Mesothelial cell of epicardium (in vitro differentiated cells): ENCODE results near the gene CEP112. TPM values are rescaled to one million over a fixed set of nuclear protein-coding genes. Genes with fewer than 3 reads are reported as not detected.

ENCODE experiments used
- DNase-seq, 2 experiments: peaks; one replicate each; pipeline ENCODE4 v3.0.0; 2021; ENCODE audit warnings: low spot score in 2 of 2; ENCODE audit not compliant: unreplicated experiment in 2 of 2
- H3K27ac Mint-ChIP-seq: 2 replicates; pipeline ENCODE4 v1.8.0; 2021; ENCODE audit warnings: mixed read lengths
- H3K27me3 Mint-ChIP-seq: 2 replicates; pipeline ENCODE4 v1.8.0; 2021; ENCODE audit warnings: low read depth, mixed read lengths
- H3K36me3 Mint-ChIP-seq: 2 replicates; pipeline ENCODE4 v1.8.0; 2021; ENCODE audit warnings: mixed read lengths
- H3K4me1 Mint-ChIP-seq: 2 replicates; pipeline ENCODE4 v1.8.0; 2021; ENCODE audit warnings: mixed read lengths
- H3K4me3 Mint-ChIP-seq: 2 replicates; pipeline ENCODE4 v1.8.0; 2021; ENCODE audit warnings: mild to moderate bottlenecking, moderate library complexity, mixed read lengths
- H3K9me3 Mint-ChIP-seq: 2 replicates; pipeline ENCODE4 v1.8.0; 2021; ENCODE audit warnings: mixed read lengths
- total RNA-seq: library from RNA; stranded (reverse); gene quantifications from 3 replicates; pipeline ENCODE4 v1.2.1, GENCODE V29; 2021
- TF ChIP-seq, protein P1 (sequence below): fragments of 200-600 bp; sonication (generic); IDR thresholded peaks from one replicate; pipeline ENCODE4 v1.5.0; 2021; ENCODE audit warnings: antibody characterized with exemption; ENCODE audit not compliant: unreplicated experiment

CEP112 gene
- total RNA-seq, 1 donor from 2014 or later, result 24.0 TPM

DNA sequence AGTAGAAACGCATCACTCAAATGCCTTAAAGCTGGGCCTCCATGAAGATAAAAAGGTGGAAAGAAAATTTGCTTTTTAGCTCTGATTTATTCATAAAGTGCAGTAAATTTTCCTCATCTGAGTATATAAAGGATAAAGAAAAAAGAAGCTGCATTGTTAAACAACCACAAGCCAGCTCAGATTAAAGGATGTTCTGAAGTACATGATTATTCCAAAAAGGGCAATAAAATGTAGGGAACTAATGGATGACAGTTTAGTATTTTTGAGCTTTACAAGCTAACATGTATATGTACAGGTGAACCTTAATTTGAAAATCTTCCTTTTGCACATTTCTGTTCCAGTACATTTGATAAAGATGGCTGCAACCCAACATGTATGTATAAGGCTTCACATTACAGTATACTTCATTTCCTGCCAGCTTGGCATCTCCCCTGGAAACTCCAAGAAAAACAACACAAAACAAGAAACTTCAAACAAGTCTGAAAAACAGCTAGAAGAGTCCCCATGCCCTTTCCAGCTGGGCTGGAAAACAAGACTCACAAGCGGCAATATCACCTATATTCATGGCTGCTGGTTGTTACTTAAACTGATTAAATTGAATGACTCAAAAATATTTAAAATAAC is 225.7 kb downstream of the CEP112 start:
- no peak overlapping the region for H3K4me3 Mint-ChIP-seq
- peak overlapping the region; percentile 49 for H3K27ac Mint-ChIP-seq
- DNase-seq, result no peak
- no peaks in the 10 kb centered on the region for H3K27me3 Mint-ChIP-seq
- H3K4me1 Mint-ChIP-seq, result peaks cover 8% of the 10 kb centered on the region
- TF ChIP-seq, protein P1, sequence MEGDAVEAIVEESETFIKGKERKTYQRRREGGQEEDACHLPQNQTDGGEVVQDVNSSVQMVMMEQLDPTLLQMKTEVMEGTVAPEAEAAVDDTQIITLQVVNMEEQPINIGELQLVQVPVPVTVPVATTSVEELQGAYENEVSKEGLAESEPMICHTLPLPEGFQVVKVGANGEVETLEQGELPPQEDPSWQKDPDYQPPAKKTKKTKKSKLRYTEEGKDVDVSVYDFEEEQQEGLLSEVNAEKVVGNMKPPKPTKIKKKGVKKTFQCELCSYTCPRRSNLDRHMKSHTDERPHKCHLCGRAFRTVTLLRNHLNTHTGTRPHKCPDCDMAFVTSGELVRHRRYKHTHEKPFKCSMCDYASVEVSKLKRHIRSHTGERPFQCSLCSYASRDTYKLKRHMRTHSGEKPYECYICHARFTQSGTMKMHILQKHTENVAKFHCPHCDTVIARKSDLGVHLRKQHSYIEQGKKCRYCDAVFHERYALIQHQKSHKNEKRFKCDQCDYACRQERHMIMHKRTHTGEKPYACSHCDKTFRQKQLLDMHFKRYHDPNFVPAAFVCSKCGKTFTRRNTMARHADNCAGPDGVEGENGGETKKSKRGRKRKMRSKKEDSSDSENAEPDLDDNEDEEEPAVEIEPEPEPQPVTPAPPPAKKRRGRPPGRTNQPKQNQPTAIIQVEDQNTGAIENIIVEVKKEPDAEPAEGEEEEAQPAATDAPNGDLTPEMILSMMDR, result no peak
- H3K9me3 Mint-ChIP-seq, result peaks cover 12% of the 10 kb centered on the region
- H3K36me3 Mint-ChIP-seq, result peaks cover 6% of the 10 kb centered on the region

DNA sequence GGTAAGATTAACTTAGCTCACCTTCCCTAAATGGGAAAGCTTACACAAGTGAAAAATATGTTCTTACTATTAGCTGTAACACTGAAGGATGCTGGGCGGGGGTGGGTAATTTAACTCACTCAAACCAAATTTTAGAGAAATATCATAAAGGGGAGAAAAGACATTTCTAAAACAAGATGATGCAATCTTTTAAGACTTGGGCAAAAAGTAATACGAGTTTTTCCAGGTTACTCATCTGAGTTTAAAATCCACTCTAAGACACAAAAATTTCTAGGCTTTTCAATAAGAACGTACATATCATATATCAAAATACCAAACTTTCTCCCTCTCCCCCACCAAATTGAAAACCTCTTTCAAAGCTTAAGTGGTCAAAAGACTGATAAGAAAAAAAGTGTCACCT is 228.8 kb downstream of the CEP112 start:
- Mint-ChIP-seq H3K27ac (no peak overlapping the region), H3K36me3 (peaks cover 6% of the 10 kb centered on the region), H3K4me3 (no peak overlapping the region), H3K4me1 (peaks cover 8% of the 10 kb centered on the region), H3K9me3 (peaks cover 12% of the 10 kb centered on the region), H3K27me3 (no peaks in the 10 kb centered on the region)
- TF ChIP-seq, protein P1, result no peak
- DNase-seq, result no peak

DNA sequence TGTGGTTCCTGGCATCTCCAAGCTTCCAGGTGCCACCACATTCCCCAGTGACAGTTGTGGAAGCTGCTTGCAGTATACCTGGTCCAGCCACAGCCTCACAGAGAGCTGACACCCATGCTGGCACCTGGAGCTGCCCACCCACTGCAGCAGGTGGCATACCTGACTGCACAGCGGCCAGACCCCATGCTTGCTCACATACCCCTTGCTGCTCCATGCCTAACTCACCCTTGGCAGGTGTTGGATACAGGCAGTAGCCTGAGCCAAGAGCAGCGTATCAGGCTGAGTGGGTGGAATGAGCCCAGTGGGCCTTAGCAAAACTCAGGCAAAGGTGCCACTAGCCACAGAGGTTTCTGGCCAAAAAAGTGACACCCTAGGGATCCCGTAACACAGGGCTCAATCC is 232.3 kb downstream of the CEP112 start:
- Mint-ChIP-seq H3K4me1 (no peaks in the 10 kb centered on the region), H3K36me3 (peaks cover 22% of the 10 kb centered on the region), H3K9me3 (peaks cover 41% of the 10 kb centered on the region), H3K27me3 (no peaks in the 10 kb centered on the region), H3K27ac (no peak overlapping the region), H3K4me3 (no peak overlapping the region)
- no peak for DNase-seq
- TF ChIP-seq, protein P1, result no peak

DNA sequence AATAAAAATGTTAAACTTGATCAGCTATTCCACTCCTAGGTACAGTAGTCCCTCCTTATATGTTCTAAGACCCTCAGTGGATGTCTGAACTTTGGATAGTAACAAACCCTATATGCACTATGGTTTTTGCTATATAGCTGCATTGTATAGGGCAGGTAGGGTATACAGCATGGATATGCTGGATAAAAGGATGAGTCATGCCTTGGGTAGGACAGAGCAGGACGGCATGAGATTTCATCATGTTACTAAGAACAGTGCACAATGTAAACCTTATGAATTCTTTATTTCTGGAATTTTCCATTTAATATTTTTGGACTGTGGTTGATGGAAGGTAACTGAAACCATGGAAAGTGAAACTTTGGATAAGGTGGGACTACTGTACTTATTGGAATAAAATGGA is 235.1 kb downstream of the CEP112 start:
- H3K27ac Mint-ChIP-seq, result no peak overlapping the region
- DNase-seq, result no peak
- H3K4me1 Mint-ChIP-seq, result no peaks in the 10 kb centered on the region
- peaks cover 35% of the 10 kb centered on the region for H3K36me3 Mint-ChIP-seq
- no peak overlapping the region for H3K4me3 Mint-ChIP-seq
- peaks cover 51% of the 10 kb centered on the region for H3K9me3 Mint-ChIP-seq
- H3K27me3 Mint-ChIP-seq, result no peaks in the 10 kb centered on the region
- TF ChIP-seq, protein P1, result no peak

DNA sequence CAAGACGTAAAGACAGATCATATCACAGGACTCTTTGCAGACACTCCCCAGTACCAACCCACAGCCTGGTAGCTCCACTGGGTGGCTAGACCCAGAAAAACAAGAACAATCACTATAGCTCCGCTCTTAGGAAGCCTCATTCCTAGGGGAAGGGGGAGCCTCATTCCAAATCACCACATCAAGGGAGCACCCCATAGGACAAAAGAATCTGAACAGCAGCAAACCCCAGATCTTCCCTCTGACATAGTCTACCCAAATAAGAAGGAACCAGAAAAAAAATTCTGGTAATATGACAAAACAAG is 237.8 kb downstream of the CEP112 start:
- TF ChIP-seq, protein P1, result no peak
- H3K27me3 Mint-ChIP-seq, result no peaks in the 10 kb centered on the region
- H3K9me3 Mint-ChIP-seq, result peaks cover 49% of the 10 kb centered on the region
- H3K4me3 Mint-ChIP-seq, result no peak overlapping the region
- H3K4me1 Mint-ChIP-seq, result no peaks in the 10 kb centered on the region
- DNase-seq, result no peak
- no peak overlapping the region for H3K27ac Mint-ChIP-seq
- H3K36me3 Mint-ChIP-seq, result peaks cover 34% of the 10 kb centered on the region
